T-helper 1 cell treated with Interleukin-12 subunit alpha and Interleukin-12 subunit beta and Interleukin-4 antibody, amounts not matched to agents 30 μg/mL and 1 μg/mL, for 36 hours (primary cell): ENCODE measurements around the gene LGALS7.

Experiments used
- H3K27ac Mint-ChIP-seq: one replicate; pipeline ENCODE4 v1.8.0; 2021; ENCODE audit warnings: mild to moderate bottlenecking, mixed read lengths
- H3K27me3 Mint-ChIP-seq: one replicate; pipeline ENCODE4 v1.8.0; 2021; ENCODE audit warnings: low read depth, mixed read lengths
- H3K36me3 Mint-ChIP-seq: one replicate; pipeline ENCODE4 v1.8.0; 2021; ENCODE audit warnings: low read depth, mixed read lengths
- H3K4me1 Mint-ChIP-seq: one replicate; pipeline ENCODE4 v1.8.0; 2021; ENCODE audit warnings: low read depth, mixed read lengths
- H3K4me3 Mint-ChIP-seq: one replicate; pipeline ENCODE4 v1.8.0; 2021; ENCODE audit warnings: mild to moderate bottlenecking, moderate library complexity, mixed read lengths
- H3K9me3 Mint-ChIP-seq: one replicate; pipeline ENCODE4 v1.8.0; 2021; ENCODE audit warnings: mixed read lengths

LGALS7 gene

DNA sequence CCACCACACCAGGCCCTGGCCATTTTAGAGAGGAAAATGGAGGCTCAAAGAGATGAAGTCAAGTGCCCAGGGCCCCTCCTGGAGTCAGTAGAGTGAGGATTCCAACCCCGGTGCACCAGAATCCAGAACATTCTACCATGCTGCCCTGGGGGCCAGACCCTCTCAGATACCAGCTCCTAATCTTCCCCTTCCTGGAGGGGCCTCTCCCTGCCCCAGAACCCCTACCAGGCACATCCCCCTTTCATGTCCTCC is 40.1 kb downstream of the LGALS7 start:
- H3K36me3 Mint-ChIP-seq = peaks cover 19% of the 10 kb centered on the region
- peaks cover 11% of the 10 kb centered on the region for H3K27me3 Mint-ChIP-seq
- H3K27ac Mint-ChIP-seq = peak overlapping the region; percentile 85
- no peaks in the 10 kb centered on the region for H3K9me3 Mint-ChIP-seq
- peaks cover 25% of the 10 kb centered on the region for H3K4me1 Mint-ChIP-seq
- H3K4me3 Mint-ChIP-seq = no peak overlapping the region

DNA sequence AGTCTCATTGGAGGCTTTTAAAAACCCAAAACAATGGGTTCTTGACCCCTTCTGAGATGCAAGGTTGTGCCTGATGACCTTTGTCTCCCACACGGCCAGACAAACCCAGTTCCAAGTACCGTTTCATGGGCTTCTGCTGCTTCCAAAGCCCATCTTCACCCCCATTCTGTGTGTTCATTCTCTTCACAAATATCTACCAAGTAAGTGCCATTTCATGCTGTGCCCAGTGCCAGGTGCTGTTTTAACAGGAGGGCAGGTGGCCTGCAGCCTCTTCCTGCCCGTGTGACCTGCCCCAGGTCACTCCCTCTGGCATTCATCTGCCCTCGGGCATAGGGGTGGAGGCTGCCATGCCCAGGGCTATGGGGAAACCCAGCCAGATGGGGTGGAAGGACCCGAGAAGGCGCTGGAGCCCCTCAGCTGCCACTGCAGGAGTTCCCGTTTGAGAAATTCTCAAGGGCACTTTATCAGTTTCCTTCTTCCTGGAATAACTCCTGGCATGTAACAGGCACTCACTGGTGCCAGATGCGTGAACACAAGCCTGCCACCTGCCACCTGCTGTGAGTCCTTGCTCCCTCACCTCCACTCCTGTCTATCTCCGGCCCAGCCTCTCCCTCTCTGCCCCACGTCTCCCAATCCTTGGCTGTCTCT is 41.5 kb downstream of the LGALS7 start:
- Mint-ChIP-seq H3K9me3 (no peaks in the 10 kb centered on the region), H3K27ac (peak overlapping the region; percentile 73), H3K4me3 (no peak overlapping the region), H3K4me1 (peaks cover 22% of the 10 kb centered on the region), H3K27me3 (peaks cover 4% of the 10 kb centered on the region), H3K36me3 (peaks cover 20% of the 10 kb centered on the region)

DNA sequence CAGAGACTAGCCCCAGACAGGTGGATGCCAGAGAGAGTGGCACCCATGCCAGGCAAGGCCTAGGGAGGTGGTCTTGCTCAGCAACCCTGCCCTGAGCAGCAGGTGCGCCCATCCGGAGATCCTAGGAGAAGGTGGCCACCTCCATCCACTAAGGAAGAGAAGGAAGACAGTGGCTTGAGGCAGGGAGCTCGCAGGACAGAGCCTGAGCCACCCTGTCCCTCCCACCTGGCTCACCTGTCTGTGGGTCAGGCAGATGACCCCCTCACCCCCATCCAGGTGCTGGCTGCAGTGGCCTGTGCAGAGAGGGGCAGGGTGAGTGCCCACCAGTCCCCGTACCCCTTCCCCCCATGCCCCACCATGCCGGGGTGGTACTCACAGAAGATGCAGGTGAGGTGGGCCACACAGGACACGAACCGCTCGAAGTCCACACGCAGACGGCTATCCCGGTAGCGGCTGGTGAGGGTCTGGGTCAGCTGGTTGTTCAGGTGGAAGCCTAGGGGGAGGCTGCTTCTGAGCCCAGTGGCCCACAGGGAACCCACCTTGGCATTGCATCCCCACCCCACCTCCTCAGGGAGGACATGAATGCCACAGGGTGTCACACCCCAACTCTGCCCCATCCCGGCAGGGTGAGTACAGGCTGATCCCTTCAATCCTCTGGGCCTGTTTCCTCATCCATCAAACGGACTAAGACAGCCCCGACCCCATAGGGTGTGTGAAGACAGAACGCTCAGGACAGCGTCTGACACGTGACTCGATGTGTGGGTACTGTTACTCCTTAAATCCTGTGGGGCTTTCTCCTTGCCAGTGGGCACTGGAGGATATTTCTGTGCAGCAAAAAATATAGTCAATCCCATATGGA is 42.4 kb downstream of the LGALS7 start:
- H3K4me1 Mint-ChIP-seq = peaks cover 19% of the 10 kb centered on the region
- H3K27me3 Mint-ChIP-seq = no peaks in the 10 kb centered on the region
- H3K4me3 Mint-ChIP-seq = no peak overlapping the region
- no peak overlapping the region for H3K27ac Mint-ChIP-seq
- no peaks in the 10 kb centered on the region for H3K9me3 Mint-ChIP-seq
- peaks cover 24% of the 10 kb centered on the region for H3K36me3 Mint-ChIP-seq

DNA sequence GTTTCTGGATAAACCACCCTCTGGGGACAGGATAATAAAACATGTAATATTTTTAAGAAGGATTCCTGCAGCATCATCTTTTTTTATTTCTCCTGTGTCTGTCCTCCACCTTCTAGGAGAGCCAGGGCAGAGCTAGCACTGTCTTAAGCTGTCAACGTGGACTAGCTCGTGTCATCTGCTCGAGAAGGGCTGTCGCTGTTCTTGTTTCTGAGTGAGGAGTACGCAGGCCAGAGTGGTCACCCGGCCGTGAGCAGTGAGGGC is 42.9 kb downstream of the LGALS7 start:
- Mint-ChIP-seq H3K9me3 (no peaks in the 10 kb centered on the region), H3K27me3 (no peaks in the 10 kb centered on the region), H3K27ac (peak overlapping the region; percentile 17), H3K4me3 (no peak overlapping the region), H3K4me1 (peaks cover 19% of the 10 kb centered on the region), H3K36me3 (peaks cover 25% of the 10 kb centered on the region)

DNA sequence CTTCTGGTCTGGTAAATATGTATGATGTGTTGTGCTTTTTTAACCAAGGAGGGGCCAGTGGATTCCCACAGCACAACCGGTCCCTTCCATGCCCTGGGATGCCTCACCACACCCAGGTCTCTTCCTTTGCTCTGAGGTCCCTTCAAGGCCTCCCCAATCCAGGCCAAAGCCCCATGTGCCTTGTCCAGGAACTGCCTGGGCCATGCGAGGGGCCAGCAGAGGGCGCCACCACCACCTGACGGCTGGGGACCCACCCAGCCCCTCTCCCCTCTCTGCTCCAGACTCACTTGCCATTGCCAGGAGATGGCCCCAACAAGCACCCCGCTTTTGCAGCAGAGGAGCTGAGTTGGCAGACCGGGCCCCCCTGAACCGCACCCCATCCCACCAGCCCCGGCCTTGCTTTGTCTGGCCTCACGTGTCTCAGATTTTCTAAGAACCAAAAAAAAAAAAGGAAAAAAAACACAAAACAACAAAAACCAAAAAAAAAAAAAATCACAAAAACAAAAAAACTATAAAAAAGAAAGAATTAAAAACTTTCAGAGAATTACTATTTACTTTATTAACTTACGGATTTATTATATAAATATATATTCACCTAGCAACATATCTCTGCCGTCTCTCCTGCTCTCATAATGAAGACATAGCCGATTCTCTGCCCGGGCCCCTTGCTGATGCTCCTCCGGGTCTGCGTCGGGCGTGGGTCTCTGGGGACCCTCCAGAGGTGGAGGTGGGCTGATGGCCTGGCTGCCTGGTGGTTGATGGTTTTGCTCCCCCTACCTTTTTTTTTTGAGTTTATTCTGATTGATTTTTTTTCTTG is 43.5 kb downstream of the LGALS7 start:
- no peaks in the 10 kb centered on the region for H3K27me3 Mint-ChIP-seq
- no peak overlapping the region for H3K4me3 Mint-ChIP-seq
- peaks cover 25% of the 10 kb centered on the region for H3K36me3 Mint-ChIP-seq
- peak overlapping the region; percentile 43 for H3K27ac Mint-ChIP-seq
- H3K9me3 Mint-ChIP-seq = no peaks in the 10 kb centered on the region
- peaks cover 17% of the 10 kb centered on the region for H3K4me1 Mint-ChIP-seq

DNA sequence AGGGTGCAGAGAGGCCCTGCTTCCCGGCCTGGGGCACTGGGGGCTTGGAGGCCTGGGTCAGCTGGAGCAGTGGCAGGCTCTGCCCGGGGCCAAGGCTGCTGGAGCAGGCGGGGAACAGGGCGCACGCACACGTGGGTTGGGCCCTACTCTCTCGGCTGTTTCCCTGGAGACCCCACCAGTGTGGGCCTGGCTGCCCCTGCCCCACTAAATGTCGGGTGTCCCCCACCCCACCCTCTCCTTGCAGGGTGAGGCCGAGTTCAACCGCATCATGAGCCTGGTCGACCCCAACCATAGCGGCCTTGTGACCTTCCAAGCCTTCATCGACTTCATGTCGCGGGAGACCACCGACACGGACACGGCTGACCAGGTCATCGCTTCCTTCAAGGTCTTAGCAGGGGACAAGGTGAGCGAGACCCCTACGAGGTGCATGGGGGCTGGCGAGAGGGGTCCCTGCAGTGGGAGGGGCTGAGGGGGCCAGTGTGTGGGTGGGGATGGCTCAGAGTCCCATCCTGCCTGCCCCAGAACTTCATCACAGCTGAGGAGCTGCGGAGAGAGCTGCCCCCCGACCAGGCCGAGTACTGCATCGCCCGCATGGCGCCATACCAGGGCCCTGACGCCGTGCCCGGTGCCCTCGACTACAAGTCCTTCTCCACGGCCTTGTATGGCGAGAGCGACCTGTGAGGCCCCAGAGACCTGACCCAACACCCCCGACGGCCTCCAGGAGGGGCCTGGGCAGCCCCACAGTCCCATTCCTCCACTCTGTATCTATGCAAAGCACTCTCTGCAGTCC is 44.4 kb downstream of the LGALS7 start:
- Mint-ChIP-seq H3K27me3 (no peaks in the 10 kb centered on the region), H3K4me1 (peaks cover 8% of the 10 kb centered on the region), H3K36me3 (peaks cover 25% of the 10 kb centered on the region), H3K4me3 (no peak overlapping the region), H3K9me3 (no peaks in the 10 kb centered on the region), H3K27ac (no peak overlapping the region)

DNA sequence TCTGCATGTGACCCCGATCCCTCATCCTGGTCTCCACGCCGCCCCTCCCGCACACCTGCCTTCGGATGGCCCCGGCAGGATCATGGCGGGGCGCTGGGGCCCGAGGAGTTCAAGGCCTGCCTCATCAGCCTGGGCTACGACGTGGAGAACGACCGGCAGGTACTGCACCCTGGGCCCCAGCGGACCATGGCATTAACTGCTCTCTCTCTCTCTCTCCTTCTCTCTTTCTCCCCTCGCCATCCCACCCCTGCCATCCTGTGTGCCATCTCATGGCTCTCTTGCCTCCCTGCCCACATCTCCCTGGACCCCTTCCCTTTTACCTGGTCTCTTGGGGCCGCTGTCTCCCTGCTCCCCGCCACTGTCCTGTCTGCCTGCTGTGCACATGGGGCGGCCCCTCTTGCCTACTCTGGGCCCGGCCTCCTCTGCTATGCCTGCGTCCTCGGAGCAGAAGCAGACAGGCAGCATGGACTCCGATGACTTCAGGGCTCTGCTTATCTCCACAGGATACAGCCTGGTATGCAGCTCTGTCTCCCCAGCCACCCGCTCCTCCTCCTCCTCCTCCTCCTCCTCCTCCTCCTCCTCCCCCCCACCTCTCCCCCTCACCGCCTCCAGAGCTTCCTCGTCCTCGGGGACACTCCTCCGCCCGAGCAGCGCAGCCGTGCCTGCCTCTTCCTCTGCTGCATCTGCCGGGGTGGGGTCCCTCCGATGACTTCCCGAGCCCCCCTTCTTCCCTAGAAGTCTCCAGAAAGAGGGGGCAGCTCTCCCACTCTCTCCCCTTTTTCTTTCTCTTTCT is 45.3 kb downstream of the LGALS7 start:
- H3K36me3 Mint-ChIP-seq = peaks cover 25% of the 10 kb centered on the region
- no peak overlapping the region for H3K27ac Mint-ChIP-seq
- no peak overlapping the region for H3K4me3 Mint-ChIP-seq
- no peaks in the 10 kb centered on the region for H3K9me3 Mint-ChIP-seq
- no peaks in the 10 kb centered on the region for H3K27me3 Mint-ChIP-seq
- H3K4me1 Mint-ChIP-seq = peaks cover 5% of the 10 kb centered on the region

DNA sequence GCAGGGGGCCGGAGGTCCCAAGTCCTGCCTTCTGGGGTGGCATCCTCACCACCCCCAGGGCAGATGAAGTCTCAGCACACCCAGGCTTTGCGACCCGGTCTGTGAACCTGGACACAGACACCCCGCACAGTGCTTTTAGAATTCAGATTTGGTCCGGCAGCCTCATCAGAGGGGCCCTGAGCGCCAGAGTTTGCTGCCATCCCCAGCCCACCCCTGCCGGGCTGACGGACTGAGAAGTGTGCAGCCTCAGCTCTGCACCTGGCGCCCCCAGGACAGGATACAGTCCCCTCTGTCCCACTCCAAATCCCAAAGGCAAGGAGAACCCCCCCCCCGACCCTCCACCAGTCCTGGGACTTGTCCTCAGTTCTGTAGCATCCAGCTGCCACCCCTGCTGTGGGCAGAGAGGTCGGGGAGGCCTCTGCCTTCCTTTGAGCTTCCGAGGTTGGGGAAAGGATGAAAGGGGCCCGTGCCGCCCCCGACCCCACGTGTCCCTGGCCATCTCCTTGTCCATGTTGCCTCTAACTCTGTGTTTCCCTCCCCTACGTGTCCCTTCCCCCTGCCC is 45.9 kb downstream of the LGALS7 start:
- H3K4me1 Mint-ChIP-seq = peaks cover 5% of the 10 kb centered on the region
- H3K9me3 Mint-ChIP-seq = no peaks in the 10 kb centered on the region
- no peaks in the 10 kb centered on the region for H3K27me3 Mint-ChIP-seq
- no peak overlapping the region for H3K4me3 Mint-ChIP-seq
- H3K36me3 Mint-ChIP-seq = peaks cover 25% of the 10 kb centered on the region
- no peak overlapping the region for H3K27ac Mint-ChIP-seq

DNA sequence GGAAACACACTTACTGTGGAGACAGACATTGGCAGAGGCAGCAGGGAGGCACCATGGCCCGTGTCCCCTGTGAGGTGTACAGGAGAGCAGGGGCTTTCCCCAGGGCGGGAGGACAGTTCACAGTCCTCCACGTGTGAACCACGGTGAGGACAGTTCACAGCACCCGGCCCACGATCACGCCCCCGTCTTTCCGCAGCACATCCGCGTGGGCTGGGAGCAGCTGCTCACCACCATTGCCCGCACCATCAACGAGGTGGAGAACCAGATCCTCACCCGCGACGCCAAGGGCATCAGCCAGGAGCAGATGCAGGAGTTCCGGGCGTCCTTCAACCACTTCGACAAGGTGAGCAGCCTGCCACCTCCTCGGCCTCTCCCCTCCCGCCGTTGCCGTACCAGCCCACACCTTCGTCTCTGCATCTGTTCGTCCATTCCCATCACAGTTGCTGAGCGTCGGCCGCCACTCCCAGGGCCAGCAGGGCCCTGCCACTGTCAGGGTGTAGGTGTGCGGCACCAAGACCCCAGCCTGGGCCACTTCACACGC is 46.5 kb downstream of the LGALS7 start:
- Mint-ChIP-seq H3K4me3 (no peak overlapping the region), H3K36me3 (peaks cover 24% of the 10 kb centered on the region), H3K27ac (no peak overlapping the region), H3K27me3 (no peaks in the 10 kb centered on the region), H3K9me3 (no peaks in the 10 kb centered on the region), H3K4me1 (peaks cover 5% of the 10 kb centered on the region)

DNA sequence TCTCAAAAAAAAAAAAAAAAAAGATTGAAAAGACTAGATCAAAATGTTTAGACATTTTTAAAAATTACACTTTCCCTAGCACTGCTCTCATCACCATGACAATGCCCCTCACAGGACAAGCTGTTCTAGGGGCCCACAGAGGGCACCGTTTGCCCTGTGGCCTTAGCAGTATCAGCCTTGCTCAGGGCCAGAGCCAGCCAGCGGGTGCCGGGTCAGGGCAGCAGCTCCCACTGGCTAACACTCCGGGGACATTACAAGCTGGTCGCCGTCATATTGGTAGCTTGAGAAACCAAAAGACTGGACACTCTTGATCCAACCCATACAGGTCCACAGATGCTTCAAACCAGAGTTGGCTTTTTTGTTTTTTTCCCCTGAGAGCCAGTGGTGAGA is 47.0 kb downstream of the LGALS7 start:
- no peak overlapping the region for H3K27ac Mint-ChIP-seq

DNA sequence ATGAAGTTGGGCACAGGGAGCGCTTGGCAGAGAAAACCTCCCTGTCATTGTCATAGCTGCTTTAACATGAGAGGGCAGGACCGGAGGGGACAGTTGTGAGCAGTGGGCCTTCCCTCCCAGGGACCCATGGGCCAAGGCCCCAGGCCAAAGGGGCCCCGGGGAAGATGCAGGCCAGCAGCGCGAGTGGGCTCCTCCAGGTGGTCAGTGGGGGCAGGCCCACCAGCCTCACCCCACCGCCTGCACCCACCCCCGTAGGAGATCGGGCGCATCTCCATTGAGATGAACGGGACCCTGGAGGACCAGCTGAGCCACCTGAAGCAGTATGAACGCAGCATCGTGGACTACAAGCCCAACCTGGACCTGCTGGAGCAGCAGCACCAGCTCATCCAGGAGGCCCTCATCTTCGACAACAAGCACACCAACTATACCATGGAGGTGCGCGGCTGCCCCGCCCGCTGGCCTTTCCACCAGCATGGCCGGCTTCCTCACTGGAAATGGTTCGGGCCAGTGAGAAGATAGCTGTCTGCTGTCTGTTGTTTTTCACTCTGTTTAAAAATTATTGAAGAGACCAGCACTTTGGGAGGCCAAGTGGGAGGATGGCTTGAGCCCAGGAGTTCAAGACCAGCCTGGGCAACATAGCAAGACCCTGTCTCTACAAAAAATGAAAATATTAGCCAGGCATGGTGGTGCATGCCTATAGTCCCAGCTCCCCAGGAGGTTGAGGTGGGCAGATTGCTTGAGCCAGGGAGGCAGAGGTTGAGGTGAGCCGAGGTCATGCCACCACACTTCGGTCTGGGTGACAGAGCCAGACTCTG is 47.6 kb downstream of the LGALS7 start:
- Mint-ChIP-seq H3K27ac (no peak overlapping the region), H3K27me3 (no peaks in the 10 kb centered on the region), H3K4me1 (peaks cover 5% of the 10 kb centered on the region), H3K4me3 (no peak overlapping the region), H3K36me3 (peaks cover 24% of the 10 kb centered on the region), H3K9me3 (no peaks in the 10 kb centered on the region)

More for the DNA sequence above, 47.0 kb downstream of the LGALS7 start:
- H3K4me1 Mint-ChIP-seq = peaks cover 5% of the 10 kb centered on the region
- H3K36me3 Mint-ChIP-seq = peaks cover 22% of the 10 kb centered on the region
- H3K4me3 Mint-ChIP-seq = no peak overlapping the region
- H3K9me3 Mint-ChIP-seq = no peaks in the 10 kb centered on the region
- H3K27me3 Mint-ChIP-seq = no peaks in the 10 kb centered on the region

DNA sequence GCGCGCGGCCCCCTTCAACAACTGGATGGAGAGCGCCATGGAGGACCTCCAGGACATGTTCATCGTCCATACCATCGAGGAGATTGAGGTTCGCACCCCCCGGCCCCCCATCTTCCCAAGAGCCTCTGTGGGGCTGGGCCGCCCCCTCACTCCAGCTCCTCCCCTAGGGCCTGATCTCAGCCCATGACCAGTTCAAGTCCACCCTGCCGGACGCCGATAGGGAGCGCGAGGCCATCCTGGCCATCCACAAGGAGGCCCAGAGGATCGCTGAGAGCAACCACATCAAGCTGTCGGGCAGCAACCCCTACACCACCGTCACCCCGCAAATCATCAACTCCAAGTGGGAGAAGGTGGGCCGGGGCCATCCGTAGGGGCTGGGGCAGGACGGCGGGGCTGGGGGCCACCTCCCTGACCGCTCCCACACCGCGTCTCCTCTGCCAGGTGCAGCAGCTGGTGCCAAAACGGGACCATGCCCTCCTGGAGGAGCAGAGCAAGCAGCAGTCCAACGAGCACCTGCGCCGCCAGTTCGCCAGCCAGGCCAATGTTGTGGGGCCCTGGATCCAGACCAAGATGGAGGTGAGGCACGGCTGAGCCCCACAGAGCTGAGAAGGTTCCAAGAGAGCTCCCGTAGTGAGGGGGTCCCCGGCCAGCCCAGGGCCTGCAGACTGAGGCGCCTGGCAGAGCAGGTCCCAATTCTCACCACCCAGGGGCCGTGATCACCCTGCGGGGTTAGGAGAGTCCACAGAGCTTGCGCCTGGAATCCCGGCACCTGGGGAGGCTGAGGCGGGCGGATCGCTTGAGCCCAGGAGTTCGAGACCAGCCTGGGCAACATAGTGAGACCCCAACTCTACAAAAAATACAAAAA is 49.1 kb downstream of the LGALS7 start:
- no peaks in the 10 kb centered on the region for H3K9me3 Mint-ChIP-seq
- H3K36me3 Mint-ChIP-seq = peaks cover 13% of the 10 kb centered on the region
- no peaks in the 10 kb centered on the region for H3K4me1 Mint-ChIP-seq
- H3K27me3 Mint-ChIP-seq = no peaks in the 10 kb centered on the region
- H3K4me3 Mint-ChIP-seq = no peak overlapping the region
- no peak overlapping the region for H3K27ac Mint-ChIP-seq
